GM12891 (cell line): Measurements from ENCODE around the gene GABRR3.

ENCODE experiments used
- PAX5 ChIP-seq: IDR thresholded peaks from 2 replicates; pipeline ENCODE4 v1.6.1; 2011; ENCODE audit warnings: low read length, moderate library complexity, mild to moderate bottlenecking; ENCODE audit not compliant: insufficient read depth, severe bottlenecking
- POLR2A ChIP-seq: IDR thresholded peaks from 2 replicates; pipeline ENCODE4 v1.6.1; 2011; ENCODE audit warnings: low read depth, low read length, control low read depth
- POLR2AphosphoS5 ChIP-seq: IDR thresholded peaks from 2 replicates; pipeline ENCODE4 v1.6.1; 2011; ENCODE audit warnings: low read depth, low read length, control low read depth
- POU2F2 ChIP-seq: IDR thresholded peaks from 2 replicates; pipeline ENCODE4 v1.6.1; 2011; ENCODE audit warnings: low read depth, mild to moderate bottlenecking, control low read depth, low read length, moderate library complexity
- TAF1 ChIP-seq: IDR thresholded peaks from 2 replicates; pipeline ENCODE4 v1.6.1; 2011; ENCODE audit warnings: low read depth, low read length, control low read depth

DNA sequence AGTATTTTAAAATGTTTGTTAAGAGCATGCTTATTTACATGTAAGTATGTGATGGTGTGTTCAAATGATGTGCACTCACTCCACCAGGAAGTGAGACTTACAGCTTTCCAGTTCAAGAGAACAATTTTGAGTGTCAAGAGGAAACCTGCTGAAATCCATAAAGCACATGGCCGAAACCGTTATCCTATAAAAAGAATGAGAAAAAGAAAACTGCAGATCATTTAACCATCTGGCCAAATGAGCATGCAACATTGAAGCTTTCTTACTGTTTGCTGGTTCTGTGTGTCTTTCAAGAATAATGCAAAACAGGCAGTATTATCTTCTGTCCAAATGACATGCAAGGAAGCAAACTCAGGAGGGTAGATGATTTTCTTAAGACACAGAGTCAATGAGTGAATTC, 26.3 kb downstream of the GABRR3 start:
- TF ChIP-seq POLR2A = no peak
- no peak for TF ChIP-seq POLR2AphosphoS5
- no peak for TF ChIP-seq TAF1
- TF ChIP-seq PAX5 = no peak
- TF ChIP-seq POU2F2 = no peak
